Mucosa of gallbladder (tissue), 1 donor: ENCODE results near the gene TTC9. TPM values are rescaled to one million over a fixed set of nuclear protein-coding genes. Genes with fewer than 3 reads are reported as not detected.
A peak's percentile ranks its signal among the peaks of the same experiment; 100 is the strongest.

Experiments used
- DNase-seq: peaks from one replicate; pipeline ENCODE4 v3.0.0-alpha.2; 2020; ENCODE audit warnings: low spot score
- total RNA-seq: library from RNA; stranded (reverse); gene quantifications from one replicate; pipeline ENCODE4 v1.2.1, GENCODE V29; 2021
- donor health status: DM: no; HTN: no; CAD: no.

TTC9 gene
- 8.1 TPM for total RNA-seq

- no peak for DNase-seq
Observed at GRCh38 chr14:70641548-70642302, at the start of gene TTC9. TTC9 (plus strand) TSS chr14:70641916; CDS start chr14:70642130, 214 bp downstream.

GRCh38 chr14:70594461-70594860 lies 47.3 kb upstream of the TTC9 start:
- no peak for DNase-seq

- DNase-seq: no peak
Observed at GRCh38 chr14:70595443-70596185, 46.1 kb upstream of the TTC9 start.

- DNase-seq: no peak
Observed at GRCh38 chr14:70597731-70598130, 44.0 kb upstream of the TTC9 start.

GRCh38 chr14:70599345-70599744 lies 42.4 kb upstream of the TTC9 start:
- no peak for DNase-seq

- DNase-seq: peak; percentile 96
Observed at GRCh38 chr14:70600382-70601157, 41.1 kb upstream of the TTC9 start, which contains the start of gene MED6. MED6 (minus strand) TSS chr14:70600655; CDS start chr14:70600637, 18 bp downstream.

GRCh38 chr14:70601162-70601561 lies 40.6 kb upstream of the TTC9 start:
- no peak for DNase-seq

- no peak for DNase-seq
Observed at GRCh38 chr14:70602254-70602653, 39.5 kb upstream of the TTC9 start.

GRCh38 chr14:70611216-70611615 lies 30.5 kb upstream of the TTC9 start:
- DNase-seq: no peak

- DNase-seq: no peak
Observed at GRCh38 chr14:70616646-70617045, 25.1 kb upstream of the TTC9 start.

- no peak for DNase-seq
Observed at GRCh38 chr14:70618314-70618713, 23.4 kb upstream of the TTC9 start.

GRCh38 chr14:70619708-70620107 lies 22.0 kb upstream of the TTC9 start:
- no peak for DNase-seq

GRCh38 chr14:70622111-70622712 lies 19.5 kb upstream of the TTC9 start:
- peak; percentile 33 for DNase-seq

- DNase-seq: no peak
Observed at GRCh38 chr14:70624972-70625371, 16.7 kb upstream of the TTC9 start.

- no peak for DNase-seq
Observed at GRCh38 chr14:70631948-70632347, 9.8 kb upstream of the TTC9 start.

- no peak for DNase-seq
Observed at GRCh38 chr14:70635971-70636595, 5.6 kb upstream of the TTC9 start.

GRCh38 chr14:70638416-70638815 lies 3.3 kb upstream of the TTC9 start:
- no peak for DNase-seq

GRCh38 chr14:70640938-70641547 lies 673 bp upstream of the TTC9 start:
- peak; percentile 36 for DNase-seq

- DNase-seq: no peak
Observed at GRCh38 chr14:70642303-70643235, 853 bp downstream of the TTC9 start.

- DNase-seq: no peak
Observed at GRCh38 chr14:70643967-70644366, 2.3 kb downstream of the TTC9 start.
